ENCODE measurements around the gene DAD1. TPM values are rescaled to one million over a fixed set of nuclear protein-coding genes. Genes with fewer than 3 reads are reported as not detected.
A peak's percentile ranks its signal among the peaks of the same experiment; 100 is the strongest.

Gene DAD1
- total RNA-seq, 1 donor from 2014 or later: 149 TPM

GRCh38 chr14:22552001-22552826 is 36.8 kb downstream of the DAD1 start:
- no peaks in the 10 kb centered on the region for H3K36me3 Mint-ChIP-seq (ENCODE audit: insufficient read depth)
- peaks cover 16% of the 10 kb centered on the region for H3K4me1 Mint-ChIP-seq (ENCODE audit: low read depth)
- no peak for DNase-seq (ENCODE audit: low spot score, unreplicated experiment)
- no peak overlapping the region for H3K27ac Mint-ChIP-seq
- no peak overlapping the region for H3K4me3 Mint-ChIP-seq (ENCODE audit: low read depth)
- TF ChIP-seq CTCF (IDR thresholded peaks at IDR 0.05; ENCODE audit: unreplicated experiment): no peak
- H3K27me3 Mint-ChIP-seq: peaks cover 3% of the 10 kb centered on the region
- H3K9me3 Mint-ChIP-seq (ENCODE audit: low read depth): no peaks in the 10 kb centered on the region

DNA sequence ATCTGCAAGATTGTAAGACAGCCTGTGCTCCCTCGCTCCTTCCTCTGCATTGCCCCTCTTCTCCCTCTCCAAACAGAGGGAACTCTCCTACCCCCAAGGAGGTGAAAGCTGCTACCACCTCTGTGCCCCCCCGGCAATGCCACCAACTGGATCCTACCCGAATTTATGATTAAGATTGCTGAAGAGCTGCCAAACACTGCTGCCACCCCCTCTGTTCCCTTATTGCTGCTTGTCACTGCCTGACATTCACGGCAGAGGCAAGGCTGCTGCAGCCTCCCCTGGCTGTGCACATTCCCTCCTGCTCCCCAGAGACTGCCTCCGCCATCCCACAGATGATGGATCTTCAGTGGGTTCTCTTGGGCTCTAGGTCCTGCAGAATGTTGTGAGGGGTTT is 37.4 kb downstream of the DAD1 start:
- no peak for TF ChIP-seq CTCF (IDR thresholded peaks at IDR 0.05; ENCODE audit: unreplicated experiment)
- H3K36me3 Mint-ChIP-seq (ENCODE audit: insufficient read depth): no peaks in the 10 kb centered on the region
- no peaks in the 10 kb centered on the region for H3K9me3 Mint-ChIP-seq (ENCODE audit: low read depth)
- no peak overlapping the region for H3K4me3 Mint-ChIP-seq (ENCODE audit: low read depth)
- DNase-seq (ENCODE audit: low spot score, unreplicated experiment): no peak
- peaks cover 14% of the 10 kb centered on the region for H3K4me1 Mint-ChIP-seq (ENCODE audit: low read depth)
- peaks cover 3% of the 10 kb centered on the region for H3K27me3 Mint-ChIP-seq
- no peak overlapping the region for H3K27ac Mint-ChIP-seq

DNA sequence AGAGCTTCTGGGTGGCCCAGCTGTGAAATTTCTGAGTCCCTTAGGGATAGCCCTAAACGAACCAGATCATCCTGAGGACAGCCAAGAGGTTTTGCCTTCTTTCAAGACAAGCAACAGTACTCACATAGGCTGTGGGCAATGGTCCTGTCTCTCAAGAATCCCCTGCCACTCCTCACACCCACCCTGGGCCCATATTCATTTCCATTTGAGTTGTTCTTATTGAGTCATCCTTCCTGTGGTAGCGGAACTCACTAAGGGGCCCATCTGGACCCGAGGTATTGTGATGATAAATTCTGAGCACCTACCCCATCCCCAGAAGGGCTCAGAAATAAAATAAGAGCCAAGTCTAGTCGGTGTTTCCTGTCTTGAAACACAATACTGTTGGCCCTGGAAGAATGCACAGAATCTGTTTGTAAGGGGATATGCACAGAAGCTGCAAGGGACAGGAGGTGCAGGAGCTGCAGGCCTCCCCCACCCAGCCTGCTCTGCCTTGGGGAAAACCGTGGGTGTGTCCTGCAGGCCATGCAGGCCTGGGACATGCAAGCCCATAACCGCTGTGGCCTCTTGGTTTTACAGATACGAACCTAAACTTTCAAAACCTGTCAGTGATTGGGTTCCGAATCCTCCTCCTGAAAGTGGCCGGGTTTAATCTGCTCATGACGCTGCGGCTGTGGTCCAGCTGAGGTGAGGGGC is 38.9 kb downstream of the DAD1 start:
- peaks cover 12% of the 10 kb centered on the region for H3K27me3 Mint-ChIP-seq
- H3K4me3 Mint-ChIP-seq (ENCODE audit: low read depth): no peak overlapping the region
- no peaks in the 10 kb centered on the region for H3K9me3 Mint-ChIP-seq (ENCODE audit: low read depth)
- H3K4me1 Mint-ChIP-seq (ENCODE audit: low read depth): peaks cover 13% of the 10 kb centered on the region
- no peak overlapping the region for H3K27ac Mint-ChIP-seq
- no peak for TF ChIP-seq CTCF (IDR thresholded peaks at IDR 0.05; ENCODE audit: unreplicated experiment)
- DNase-seq (ENCODE audit: low spot score, unreplicated experiment): no peak
- H3K36me3 Mint-ChIP-seq (ENCODE audit: insufficient read depth): no peaks in the 10 kb centered on the region

DNA sequence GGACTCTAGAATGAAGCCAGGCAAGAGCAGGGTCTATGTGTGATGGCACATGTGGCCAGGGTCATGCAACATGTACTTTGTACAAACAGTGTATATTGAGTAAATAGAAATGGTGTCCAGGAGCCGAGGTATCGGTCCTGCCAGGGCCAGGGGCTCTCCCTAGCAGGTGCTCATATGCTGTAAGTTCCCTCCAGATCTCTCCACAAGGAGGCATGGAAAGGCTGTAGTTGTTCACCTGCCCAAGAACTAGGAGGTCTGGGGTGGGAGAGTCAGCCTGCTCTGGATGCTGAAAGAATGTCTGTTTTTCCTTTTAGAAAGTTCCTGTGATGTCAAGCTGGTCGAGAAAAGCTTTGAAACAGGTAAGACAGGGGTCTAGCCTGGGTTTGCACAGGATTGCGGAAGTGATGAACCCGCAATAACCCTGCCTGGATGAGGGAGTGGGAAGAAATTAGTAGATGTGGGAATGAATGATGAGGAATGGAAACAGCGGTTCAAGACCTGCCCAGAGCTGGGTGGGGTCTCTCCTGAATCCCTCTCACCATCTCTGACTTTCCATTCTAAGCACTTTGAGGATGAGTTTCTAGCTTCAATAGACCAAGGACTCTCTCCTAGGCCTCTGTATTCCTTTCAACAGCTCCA is 39.6 kb downstream of the DAD1 start:
- Mint-ChIP-seq H3K27ac (no peak overlapping the region), H3K27me3 (peaks cover 16% of the 10 kb centered on the region), H3K4me3 (ENCODE audit: low read depth) (no peak overlapping the region), H3K36me3 (ENCODE audit: insufficient read depth) (no peaks in the 10 kb centered on the region), H3K9me3 (ENCODE audit: low read depth) (no peaks in the 10 kb centered on the region), H3K4me1 (ENCODE audit: low read depth) (peaks cover 13% of the 10 kb centered on the region)
- no peak for DNase-seq (ENCODE audit: low spot score, unreplicated experiment)
- no peak for TF ChIP-seq CTCF (IDR thresholded peaks at IDR 0.05; ENCODE audit: unreplicated experiment)

GRCh38 chr14:22547948-22548750 is 40.9 kb downstream of the DAD1 start:
- Mint-ChIP-seq H3K9me3 (ENCODE audit: low read depth) (no peaks in the 10 kb centered on the region), H3K27ac (peak overlapping the region; percentile 82), H3K4me3 (ENCODE audit: low read depth) (no peak overlapping the region), H3K36me3 (ENCODE audit: insufficient read depth) (no peaks in the 10 kb centered on the region), H3K4me1 (ENCODE audit: low read depth) (peaks cover 13% of the 10 kb centered on the region), H3K27me3 (peaks cover 19% of the 10 kb centered on the region)
- TF ChIP-seq CTCF (IDR thresholded peaks at IDR 0.05; ENCODE audit: unreplicated experiment): no peak
- DNase-seq (ENCODE audit: low spot score, unreplicated experiment): no peak

Measured in progenitor cell of endocrine pancreas (in vitro differentiated cells).